Testis (tissue), 2 donors: ENCODE results near the gene EXOC3L2.

Source experiments
- POLR2A ChIP-seq: fragments of 450-650 bp; IDR thresholded peaks from one replicate; pipeline ENCODE4 v1.6.1; 2017; ENCODE audit warnings: antibody characterized with exemption, mild to moderate bottlenecking, moderate library complexity
- TF ChIP-seq, protein P1 (sequence below), 3 experiments: fragments of 450-650 bp in 2 of 3; fragments of 200-600 bp in 1 of 3; sonication (generic) in 1 of 3; IDR thresholded peaks; one replicate each; pipeline ENCODE4 v1.5.1; 2016 to 2019; ENCODE audit warnings: antibody characterized with exemption in 3 of 3, mild to moderate bottlenecking in 2 of 3, moderate library complexity in 1 of 3

DNA sequence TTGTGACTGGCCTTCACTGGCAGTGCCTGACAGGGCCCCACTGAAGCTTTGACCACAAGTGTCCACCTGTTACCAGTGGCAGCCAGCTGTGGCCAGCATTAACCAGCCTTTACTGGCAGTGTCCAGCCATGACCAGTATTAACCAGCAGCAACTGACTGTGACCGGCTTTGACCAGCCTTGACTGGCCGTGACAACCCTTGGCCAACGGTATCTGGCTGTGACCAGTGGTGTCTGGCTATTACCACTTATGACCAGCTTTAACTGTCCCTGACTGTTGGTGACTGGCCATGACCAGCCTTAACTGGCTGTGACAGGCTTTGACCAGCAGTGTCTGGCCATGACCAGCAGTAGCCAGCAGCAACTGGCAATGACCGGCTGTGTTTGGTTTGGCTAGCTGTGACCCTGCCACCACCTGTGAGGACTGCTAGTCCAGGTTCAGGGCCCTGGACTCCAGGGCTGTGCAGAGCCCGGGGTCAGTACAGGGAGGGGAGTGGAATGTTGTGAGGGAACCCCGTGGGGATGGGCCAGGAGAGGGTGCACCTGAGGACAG, 45.2 kb upstream of the EXOC3L2 start:
- TF ChIP-seq, protein P1, sequence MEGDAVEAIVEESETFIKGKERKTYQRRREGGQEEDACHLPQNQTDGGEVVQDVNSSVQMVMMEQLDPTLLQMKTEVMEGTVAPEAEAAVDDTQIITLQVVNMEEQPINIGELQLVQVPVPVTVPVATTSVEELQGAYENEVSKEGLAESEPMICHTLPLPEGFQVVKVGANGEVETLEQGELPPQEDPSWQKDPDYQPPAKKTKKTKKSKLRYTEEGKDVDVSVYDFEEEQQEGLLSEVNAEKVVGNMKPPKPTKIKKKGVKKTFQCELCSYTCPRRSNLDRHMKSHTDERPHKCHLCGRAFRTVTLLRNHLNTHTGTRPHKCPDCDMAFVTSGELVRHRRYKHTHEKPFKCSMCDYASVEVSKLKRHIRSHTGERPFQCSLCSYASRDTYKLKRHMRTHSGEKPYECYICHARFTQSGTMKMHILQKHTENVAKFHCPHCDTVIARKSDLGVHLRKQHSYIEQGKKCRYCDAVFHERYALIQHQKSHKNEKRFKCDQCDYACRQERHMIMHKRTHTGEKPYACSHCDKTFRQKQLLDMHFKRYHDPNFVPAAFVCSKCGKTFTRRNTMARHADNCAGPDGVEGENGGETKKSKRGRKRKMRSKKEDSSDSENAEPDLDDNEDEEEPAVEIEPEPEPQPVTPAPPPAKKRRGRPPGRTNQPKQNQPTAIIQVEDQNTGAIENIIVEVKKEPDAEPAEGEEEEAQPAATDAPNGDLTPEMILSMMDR (IDR thresholded peaks at IDR 0.05), result no peak
- no peak for TF ChIP-seq POLR2A
